T-helper 2 cell treated with Interferon-gamma antibody and Interleukin-4, amounts not matched to agents 5 μg/mL and 100 μg/mL, for 36 hours (primary cell): ENCODE measurements around the gene OFD1.

Source experiments
- DNase-seq: peaks from one replicate; pipeline ENCODE4 v3.0.0; 2021; ENCODE audit warnings: low spot score
- H3K27ac Mint-ChIP-seq: one replicate; pipeline ENCODE4 v1.8.0; 2021; ENCODE audit warnings: mild to moderate bottlenecking, mixed read lengths
- H3K27me3 Mint-ChIP-seq: one replicate; pipeline ENCODE4 v1.8.0; 2021; ENCODE audit warnings: low read depth, mixed read lengths
- H3K36me3 Mint-ChIP-seq: one replicate; pipeline ENCODE4 v1.8.0; 2021; ENCODE audit warnings: low read depth, mixed read lengths
- H3K4me1 Mint-ChIP-seq: one replicate; pipeline ENCODE4 v1.8.0; 2021; ENCODE audit warnings: low read depth, mixed read lengths
- H3K4me3 Mint-ChIP-seq: one replicate; pipeline ENCODE4 v1.8.0; 2022; ENCODE audit warnings: mild to moderate bottlenecking, moderate library complexity, mixed read lengths
- H3K9me3 Mint-ChIP-seq: one replicate; pipeline ENCODE4 v1.8.0; 2021; ENCODE audit warnings: mixed read lengths

Gene OFD1

DNA sequence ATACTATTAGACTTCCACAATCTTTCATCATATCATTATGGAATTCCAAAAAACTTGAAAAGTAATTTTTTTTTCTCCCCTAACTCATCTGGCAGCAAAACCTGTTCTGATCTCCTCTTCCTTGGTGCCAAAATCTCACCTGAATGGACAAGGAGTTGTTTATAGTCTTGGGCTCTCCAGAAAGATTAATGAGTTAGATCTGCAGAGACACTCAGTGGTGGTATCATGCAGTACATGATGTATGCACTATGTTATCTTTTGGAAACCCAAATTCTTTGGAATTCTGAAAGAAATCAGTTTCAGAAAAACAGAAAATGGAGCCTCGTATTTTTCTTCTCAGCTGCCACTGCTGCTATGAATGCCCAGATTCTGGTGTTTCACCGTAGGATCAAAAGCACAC is 70.7 kb downstream of the OFD1 start:
- H3K27ac Mint-ChIP-seq = no peak overlapping the region
- DNase-seq = no peak
- no peaks in the 10 kb centered on the region for H3K9me3 Mint-ChIP-seq
- no peaks in the 10 kb centered on the region for H3K36me3 Mint-ChIP-seq
- no peak overlapping the region for H3K4me3 Mint-ChIP-seq
- H3K4me1 Mint-ChIP-seq = no peaks in the 10 kb centered on the region
- H3K27me3 Mint-ChIP-seq = peaks cover 10% of the 10 kb centered on the region

DNA sequence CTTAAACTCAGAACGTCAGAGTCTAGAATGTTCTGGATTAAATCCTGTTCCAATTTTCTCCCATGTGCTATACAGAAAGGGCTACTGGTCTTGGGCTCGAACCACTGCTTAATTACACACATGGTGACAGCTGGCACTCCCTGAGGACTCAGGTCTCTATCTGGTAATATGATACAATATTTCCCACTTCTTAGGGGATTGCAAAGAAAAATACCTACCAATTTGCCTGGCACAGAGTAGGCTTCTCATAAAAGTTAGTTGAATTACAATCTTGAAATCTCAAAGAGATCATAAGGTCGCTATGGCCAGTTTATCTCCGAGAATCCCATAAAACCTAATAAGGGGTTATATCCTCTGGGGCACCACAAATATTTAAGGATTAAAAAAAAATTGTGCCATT is 73.7 kb downstream of the OFD1 start:
- no peak overlapping the region for H3K4me3 Mint-ChIP-seq
- no peaks in the 10 kb centered on the region for H3K4me1 Mint-ChIP-seq
- no peaks in the 10 kb centered on the region for H3K9me3 Mint-ChIP-seq
- DNase-seq = no peak
- no peaks in the 10 kb centered on the region for H3K36me3 Mint-ChIP-seq
- no peak overlapping the region for H3K27ac Mint-ChIP-seq
- peaks cover 9% of the 10 kb centered on the region for H3K27me3 Mint-ChIP-seq

DNA sequence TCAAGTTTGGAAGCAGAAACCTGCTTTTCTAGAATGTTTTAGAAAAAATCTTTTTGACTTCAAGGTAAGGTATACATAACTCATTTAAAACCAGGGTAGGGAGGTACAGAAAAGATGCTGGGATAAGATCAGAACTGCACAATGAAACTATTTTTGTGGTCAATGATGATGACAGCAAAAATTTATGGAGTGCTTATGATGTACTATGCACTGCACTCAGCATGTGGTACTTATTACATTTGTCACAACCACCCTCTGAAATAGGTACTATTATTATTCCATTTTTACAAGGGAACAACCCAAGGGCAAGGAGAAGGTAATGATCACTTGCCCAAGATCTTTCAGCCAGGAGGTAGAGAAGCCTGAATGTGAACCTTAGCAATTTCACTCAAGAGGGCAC is 74.3 kb downstream of the OFD1 start:
- DNase-seq = no peak
- Mint-ChIP-seq H3K36me3 (no peaks in the 10 kb centered on the region), H3K4me3 (no peak overlapping the region), H3K27me3 (peaks cover 4% of the 10 kb centered on the region), H3K9me3 (no peaks in the 10 kb centered on the region), H3K27ac (no peak overlapping the region), H3K4me1 (no peaks in the 10 kb centered on the region)

DNA sequence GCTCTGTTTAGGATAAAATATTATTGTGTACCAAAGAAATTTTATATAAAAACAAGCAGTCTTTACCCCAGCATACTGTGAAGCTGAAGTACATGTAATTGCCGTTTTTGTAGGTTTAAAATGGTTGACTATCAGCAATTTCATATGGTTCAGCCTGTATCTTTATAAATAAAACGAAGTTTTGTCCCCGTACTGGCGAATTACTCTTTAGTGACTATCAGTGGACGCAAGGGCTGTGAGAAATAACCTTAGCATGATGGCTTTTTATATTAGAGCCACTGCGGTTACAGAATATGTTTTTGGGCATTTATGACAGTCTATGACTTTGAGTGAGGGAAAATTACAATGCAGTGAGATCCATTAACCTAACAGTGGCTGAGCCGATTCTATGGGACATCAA is 81.1 kb downstream of the OFD1 start:
- Mint-ChIP-seq H3K27me3 (peaks cover 5% of the 10 kb centered on the region), H3K27ac (no peak overlapping the region), H3K4me3 (no peak overlapping the region), H3K9me3 (no peaks in the 10 kb centered on the region), H3K36me3 (no peaks in the 10 kb centered on the region), H3K4me1 (no peaks in the 10 kb centered on the region)
- no peak for DNase-seq

DNA sequence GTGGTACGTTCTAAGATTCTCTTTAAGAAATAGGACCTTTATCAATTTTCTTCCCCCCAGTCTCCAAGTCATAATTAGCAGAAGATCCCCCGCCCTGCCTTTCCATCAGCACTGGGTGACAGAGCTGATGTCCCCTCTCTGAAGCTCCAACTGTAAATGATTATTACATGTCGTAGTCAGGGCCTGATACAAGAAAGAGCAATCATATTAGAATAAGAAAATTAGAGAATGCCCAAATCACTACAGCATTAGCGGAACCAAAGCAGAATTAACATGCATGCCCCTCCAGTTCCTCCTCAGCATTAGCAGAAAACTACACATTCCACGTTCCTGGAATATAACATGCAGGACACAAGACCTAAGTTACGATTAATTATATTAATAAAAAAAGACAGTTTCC is 81.6 kb downstream of the OFD1 start:
- Mint-ChIP-seq H3K36me3 (no peaks in the 10 kb centered on the region), H3K9me3 (no peaks in the 10 kb centered on the region), H3K4me3 (no peak overlapping the region), H3K27ac (no peak overlapping the region), H3K27me3 (peaks cover 5% of the 10 kb centered on the region), H3K4me1 (no peaks in the 10 kb centered on the region)
- DNase-seq = no peak

DNA sequence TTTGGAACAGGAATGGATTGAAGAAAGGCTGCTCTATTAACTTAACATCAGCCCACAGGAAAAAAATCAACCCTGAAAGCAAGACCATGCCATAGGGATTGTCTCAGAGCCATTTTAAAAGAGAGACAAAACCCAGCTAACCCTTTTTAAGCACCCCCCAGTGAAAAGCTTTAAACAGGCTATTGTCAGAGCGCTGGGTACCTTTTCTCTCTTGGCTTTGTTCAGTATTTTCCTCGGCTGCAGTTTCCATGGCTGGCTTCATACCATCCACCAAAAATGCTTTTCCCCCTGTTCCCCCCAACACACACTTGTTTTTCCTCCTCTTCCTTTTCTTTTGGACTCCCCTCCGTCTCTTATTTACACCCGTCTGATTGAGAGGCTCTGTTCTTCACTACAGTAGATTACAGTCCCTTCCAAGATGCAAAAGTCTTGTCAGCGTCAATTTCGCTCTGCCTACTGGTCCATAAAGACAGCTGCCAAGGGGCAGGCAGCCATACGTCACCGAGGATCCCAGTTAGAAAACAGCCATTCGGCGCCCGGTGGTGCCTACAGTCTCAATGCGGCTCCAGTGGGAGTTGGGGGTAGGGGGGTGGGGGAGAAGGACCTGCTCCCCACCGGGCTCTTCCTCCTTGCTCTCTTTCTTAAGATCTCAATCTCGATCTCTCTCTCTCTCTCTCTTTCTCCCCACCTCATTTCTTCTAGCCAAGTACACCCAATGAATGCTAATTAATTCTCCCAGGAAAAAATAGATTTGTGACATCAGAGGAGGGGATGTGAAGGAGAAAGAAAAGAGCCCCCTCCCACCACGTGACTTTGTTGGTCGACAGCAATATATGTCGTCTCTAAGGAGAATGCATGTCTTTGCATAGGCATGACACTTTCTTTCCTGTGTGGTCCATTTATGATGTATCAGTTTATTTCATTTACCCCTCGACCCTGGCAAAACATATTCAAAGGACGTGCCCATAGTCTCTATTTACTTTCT is 82.4 kb downstream of the OFD1 start, which contains the start of gene GPM6B:
GPM6B (minus strand) TSS at position 451 of the 985 bp plus-strand sequence; CDS start at position 262, 189 bp downstream.
- Mint-ChIP-seq H3K4me1 (no peaks in the 10 kb centered on the region), H3K27ac (no peak within 1 kb of the TSS), H3K27me3 (peaks cover 5% of the 10 kb centered on the region), H3K4me3 (no peak within 1 kb of the TSS), H3K36me3 (no peaks in the 10 kb centered on the region), H3K9me3 (no peaks in the 10 kb centered on the region)
- no peak for DNase-seq
